Measurements from ENCODE around the gene PDZRN3. TPM values are rescaled to one million over a fixed set of nuclear protein-coding genes. Genes with fewer than 3 reads are reported as not detected.

PDZRN3 gene
- total RNA-seq, 1 experiment from 2014 or later = 0.17 TPM

DNA sequence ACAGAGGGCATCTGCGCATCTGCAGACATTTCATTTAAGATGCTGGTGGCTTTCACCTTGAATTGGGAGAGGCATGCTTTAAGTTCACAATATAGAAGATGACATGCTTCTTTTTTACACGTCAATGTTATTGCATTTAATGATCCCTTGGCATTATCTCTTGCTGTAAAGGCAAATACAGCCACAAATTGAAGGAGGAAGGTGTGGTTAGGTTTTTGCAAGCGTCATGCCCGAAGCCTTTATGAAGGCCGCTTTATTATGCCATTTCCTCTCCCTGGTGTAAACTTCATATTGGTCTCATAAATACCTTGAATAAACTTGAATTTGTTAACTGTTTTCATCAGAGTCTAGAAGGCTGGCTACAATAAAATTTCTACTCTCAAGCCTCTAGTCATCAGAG lies 212.7 kb downstream of the PDZRN3 start:
- H3K9me3 ChIP-seq (ENCODE audit: control insufficient read depth in 1 of 2, insufficient read depth in 1 of 2, low read depth in 1 of 2, low read length in 2 of 2) = no peaks in the 10 kb centered on the region
- no peak overlapping the region for H3K4me3 ChIP-seq (replicated peaks in 1 of 2; ENCODE audit: low read depth in 1 of 2, low read length in 2 of 2)
- RAD21 ChIA-PET (ENCODE audit: low non-redundant PET in 1 of 2, low total read pairs in 2 of 2, uncharacterized antibody in 2 of 2, unreplicated experiment in 2 of 2) = no interaction called here
- intact Hi-C loops (cut with micrococcal nuclease) = no loop called here
- H3K9ac ChIP-seq (ENCODE audit: low read length) = no peak overlapping the region
- H3K27ac ChIP-seq (ENCODE audit: low read depth, low read length) = no peak overlapping the region
- no peak for TF ChIP-seq SIN3A (IDR thresholded peaks at IDR 0.05; ENCODE audit: low read depth)
- TF ChIP-seq ATF3 (IDR thresholded peaks at IDR 0.05) = no peak
- no peak for TF ChIP-seq EGR1 (IDR thresholded peaks at IDR 0.05; ENCODE audit: low read depth)
- no peak for TF ChIP-seq EZH2 (IDR thresholded peaks at IDR 0.05)
- TF ChIP-seq POLR2A (IDR thresholded peaks at IDR 0.05; ENCODE audit: borderline replicate concordance, extremely low read depth, insufficient read depth, insufficient read length) = no peak
- no peak for TF ChIP-seq TCF7L2 (IDR thresholded peaks at IDR 0.05; ENCODE audit: borderline replicate concordance, extremely low read depth, insufficient read depth, insufficient read length)
- BruUV-seq (replicated peaks) = no TSS peak
- H3K9me2 ChIP-seq (ENCODE audit: insufficient read depth) = no peaks in the 10 kb centered on the region
- H3K36me3 ChIP-seq (ENCODE audit: control insufficient read depth in 1 of 2, insufficient read depth in 2 of 2, low read length in 2 of 2) = no peaks in the 10 kb centered on the region
- POLR2A ChIA-PET = no interaction called here
- peaks cover 20% of the 10 kb centered on the region for H3K27me3 ChIP-seq (ENCODE audit: insufficient read depth, low read length)
- no peak overlapping the region for H2AFZ ChIP-seq (ENCODE audit: low read depth, low read length, poor library complexity, severe bottlenecking)
- ATAC-seq = no peak
- no peaks in the 10 kb centered on the region for H3K4me1 ChIP-seq (ENCODE audit: control insufficient read depth in 1 of 2, insufficient read depth in 2 of 2, low read length in 2 of 2)
- no peaks in the 10 kb centered on the region for H4K20me1 ChIP-seq (ENCODE audit: insufficient read depth)
- DNase-seq (ENCODE audit: low read depth, low spot score) = no peak
- CTCF ChIA-PET = no interaction called here
- H3K4me2 ChIP-seq (ENCODE audit: low read length) = no peak overlapping the region
- no peaks in the 10 kb centered on the region for H3K79me2 ChIP-seq (ENCODE audit: insufficient read depth, low read length)

DNA sequence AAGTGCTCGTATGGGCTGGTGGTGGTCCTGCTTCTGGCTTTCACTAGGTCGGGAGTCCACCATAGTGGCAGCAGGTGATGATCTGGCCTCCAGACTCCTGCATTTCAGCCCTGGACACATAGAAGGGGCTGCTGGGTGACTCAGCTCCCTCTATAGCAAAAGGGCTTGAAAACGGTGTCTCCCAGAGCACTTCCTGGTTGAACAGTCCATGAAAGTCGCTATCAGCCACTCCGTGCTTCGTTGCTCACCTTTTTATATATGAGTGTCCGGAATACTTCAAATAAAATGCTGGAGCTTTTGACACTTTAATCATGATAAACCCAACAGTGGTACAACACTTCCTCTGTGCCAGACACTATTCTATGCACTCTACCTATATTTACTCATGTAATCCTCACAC lies 213.2 kb downstream of the PDZRN3 start:
- RAD21 ChIA-PET (ENCODE audit: low non-redundant PET in 1 of 2, low total read pairs in 2 of 2, uncharacterized antibody in 2 of 2, unreplicated experiment in 2 of 2) = no interaction called here
- H3K9me2 ChIP-seq (ENCODE audit: insufficient read depth) = no peaks in the 10 kb centered on the region

More for the DNA sequence above, 213.2 kb downstream of the PDZRN3 start:
- TF ChIP-seq ATF3 (IDR thresholded peaks at IDR 0.05) = no peak
- TF ChIP-seq MAX (IDR thresholded peaks at IDR 0.05) = no peak
- ChIA-PET POLR2A (no interaction called here), CTCF (no interaction called here)
- Histone ChIP-seq H3K4me1 (ENCODE audit: control insufficient read depth in 1 of 2, insufficient read depth in 2 of 2, low read length in 2 of 2) (no peaks in the 10 kb centered on the region), H3K79me2 (ENCODE audit: insufficient read depth, low read length) (no peaks in the 10 kb centered on the region), H3K4me2 (ENCODE audit: low read length) (no peak overlapping the region), H3K27me3 (ENCODE audit: insufficient read depth, low read length) (peaks cover 22% of the 10 kb centered on the region), H3K9me3 (ENCODE audit: control insufficient read depth in 1 of 2, insufficient read depth in 1 of 2, low read depth in 1 of 2, low read length in 2 of 2) (no peaks in the 10 kb centered on the region), H3K36me3 (ENCODE audit: control insufficient read depth in 1 of 2, insufficient read depth in 2 of 2, low read length in 2 of 2) (no peaks in the 10 kb centered on the region), H3K4me3 (replicated peaks in 1 of 2; ENCODE audit: low read depth in 1 of 2, low read length in 2 of 2) (no peak overlapping the region), H4K20me1 (ENCODE audit: insufficient read depth) (no peaks in the 10 kb centered on the region), H3K27ac (ENCODE audit: low read depth, low read length) (no peak overlapping the region), H2AFZ (ENCODE audit: low read depth, low read length, poor library complexity, severe bottlenecking) (no peak overlapping the region), H3K9ac (ENCODE audit: low read length) (no peak overlapping the region)
- intact Hi-C loops (cut with micrococcal nuclease) = no loop called here
- BruUV-seq (replicated peaks) = no TSS peak
- DNase-seq (ENCODE audit: low read depth, low spot score) (no peak), ATAC-seq (no peak)

All from HCT116 (cell line).